ENCODE results near the gene CD79A. TPM values are rescaled to one million over a fixed set of nuclear protein-coding genes. Genes with fewer than 3 reads are reported as not detected.
"Not testable (repeated sequence)": the region's sequence is repeated elsewhere in the genome, so short reads cannot be mapped to it uniquely, and the experiment has no call there.

CD79A gene
- total RNA-seq, 1 donor from 2014 or later = 0.47 TPM

GRCh38 chr19:41862445-41862986 is 14.6 kb upstream of the CD79A start:
- DNase-seq (ENCODE audit: extremely low read depth, low read depth, low spot score) = no peak

GRCh38 chr19:41863209-41863931 is 13.7 kb upstream of the CD79A start:
- DNase-seq (ENCODE audit: extremely low read depth, low read depth, low spot score) = no peak

- no peak for DNase-seq (ENCODE audit: extremely low read depth, low read depth, low spot score)
Observed at GRCh38 chr19:41864374-41864773, 12.7 kb upstream of the CD79A start.

GRCh38 chr19:41866284-41866683 is 10.8 kb upstream of the CD79A start:
- no peak for DNase-seq (ENCODE audit: extremely low read depth, low read depth, low spot score)

GRCh38 chr19:41868120-41868988 is 8.7 kb upstream of the CD79A start:
- no peak for DNase-seq (ENCODE audit: extremely low read depth, low read depth, low spot score)

- DNase-seq (ENCODE audit: extremely low read depth, low read depth, low spot score) = no peak
Observed at GRCh38 chr19:41868989-41869300, 8.1 kb upstream of the CD79A start.

- no peak for DNase-seq (ENCODE audit: extremely low read depth, low read depth, low spot score)
Observed at GRCh38 chr19:41869374-41869955, 7.6 kb upstream of the CD79A start.

GRCh38 chr19:41870401-41870873 is 6.6 kb upstream of the CD79A start:
- no peak for DNase-seq (ENCODE audit: extremely low read depth, low read depth, low spot score)

GRCh38 chr19:41871573-41872383 is 5.3 kb upstream of the CD79A start:
- DNase-seq (ENCODE audit: extremely low read depth, low read depth, low spot score) = no peak

- no peak for DNase-seq (ENCODE audit: extremely low read depth, low read depth, low spot score)
Observed at GRCh38 chr19:41872384-41872774, 4.7 kb upstream of the CD79A start.

- no peak for DNase-seq (ENCODE audit: extremely low read depth, low read depth, low spot score)
Observed at GRCh38 chr19:41872775-41873647, 4.1 kb upstream of the CD79A start.

GRCh38 chr19:41875973-41876372 is 1.1 kb upstream of the CD79A start:
- DNase-seq (ENCODE audit: extremely low read depth, low read depth, low spot score) = not testable (repeated sequence)

- DNase-seq (ENCODE audit: extremely low read depth, low read depth, low spot score) = no peak
Observed at GRCh38 chr19:41877916-41878905, 1.1 kb downstream of the CD79A start.

- no peak for DNase-seq (ENCODE audit: extremely low read depth, low read depth, low spot score)
Observed at GRCh38 chr19:41879080-41879479, 2.0 kb downstream of the CD79A start.

- DNase-seq (ENCODE audit: extremely low read depth, low read depth, low spot score) = no peak
Observed at GRCh38 chr19:41879670-41880328, 2.7 kb downstream of the CD79A start.

- no peak for DNase-seq (ENCODE audit: extremely low read depth, low read depth, low spot score)
Observed at GRCh38 chr19:41880329-41880708, 3.2 kb downstream of the CD79A start.

- no peak for DNase-seq (ENCODE audit: extremely low read depth, low read depth, low spot score)
Observed at GRCh38 chr19:41882568-41883462, 5.7 kb downstream of the CD79A start, which contains the start of gene ARHGEF1. TSS of gene ARHGEF1 (plus strand) at chr19:41883184. CDS start at chr19:41888083, 4,899 bp downstream.
